Left lung (tissue), 10 donors: ENCODE data around the gene PPM1H. TPM values are rescaled to one million over a fixed set of nuclear protein-coding genes. Genes with fewer than 3 reads are reported as not detected.
"Not testable (repeated sequence)": the region's sequence is repeated elsewhere in the genome, so short reads cannot be mapped to it uniquely, and the experiment has no call there.

ENCODE experiments used
- ATAC-seq: fragments of 200-7000 bp; cut with Tn5 transposase; one replicate; pipeline ENCODE4 v1.9.1; 2020; ENCODE audit warnings: moderate library complexity
- DNase-seq, 4 donors: peaks; one replicate each; pipeline ENCODE4 v3.0.0-alpha.2; 2013 to 2020
- H3K27ac ChIP-seq, 2 donors: fragments of 200-600 bp; sonication (generic) in 1 of 2; one replicate each; pipeline versions ENCODE4 v1.5.0 to v1.8.0; 2020 to 2021
- H3K27me3 ChIP-seq, 2 donors: fragments of 200-600 bp; sonication (generic) in 1 of 2; one replicate each; pipeline versions ENCODE4 v1.5.0 to v1.8.0; 2020 to 2021
- H3K36me3 ChIP-seq, 2 donors: fragments of 200-600 bp; sonication (generic) in 1 of 2; one replicate each; pipeline versions ENCODE4 v1.5.0 to v1.8.0; 2020 to 2021
- H3K4me1 ChIP-seq, 2 donors: fragments of 200-600 bp; one replicate each; pipeline ENCODE4 v1.8.0; 2021
- H3K4me3 ChIP-seq, 2 donors: fragments of 200-600 bp; sonication (generic) in 1 of 2; one replicate each; pipeline versions ENCODE4 v1.5.0 to v1.8.0; 2020 to 2021; ENCODE audit warnings: mild to moderate bottlenecking in 1 of 2
- H3K9me3 ChIP-seq, 2 donors: fragments of 200-600 bp; sonication (generic) in 1 of 2; one replicate each; pipeline versions ENCODE4 v1.5.0 to v1.8.0; 2020 to 2021
- intact Hi-C, 2 donors: fragments of 100-400 bp; cut with DNase I; formaldehyde crosslinking; loops; one replicate each; pipeline versions ENCODE4 v1.11.2 to v1.14.2; 2022
- polyA plus RNA-seq, 6 donors: library from polyadenylated mRNA; unstranded; fragments of 120-200 nt; gene quantifications; one replicate each; pipeline ENCODE4 v1.2.1, GENCODE V29; 2013; ENCODE audit not compliant: insufficient read length in 6 of 6
- total RNA-seq, 2 donors: library from RNA; stranded (reverse); fragmentation: NEBNext Ultra II Directional; extraction: Animal tissue kit (Norgen Biotek cat#: 25700); gene quantifications; one replicate each; pipeline ENCODE4 v1.2.1, GENCODE V29; 2021
- TF ChIP-seq, protein P1 (sequence below), 2 donors: fragments of 200-600 bp; sonication (generic) in 1 of 2; IDR thresholded peaks; one replicate each; pipeline versions ENCODE4 v1.5.0 to v1.8.0; 2021; ENCODE audit warnings: antibody characterized with exemption in 2 of 2
- donor health status: DM: no; HTN: yes; CAD: no.
- donor health status: DM: no; HTN: no; CAD: no.

Gene PPM1H
- total and polyA plus RNA-seq, 8 donors: 5.9 to 12.7 (median 10.6) TPM

DNA sequence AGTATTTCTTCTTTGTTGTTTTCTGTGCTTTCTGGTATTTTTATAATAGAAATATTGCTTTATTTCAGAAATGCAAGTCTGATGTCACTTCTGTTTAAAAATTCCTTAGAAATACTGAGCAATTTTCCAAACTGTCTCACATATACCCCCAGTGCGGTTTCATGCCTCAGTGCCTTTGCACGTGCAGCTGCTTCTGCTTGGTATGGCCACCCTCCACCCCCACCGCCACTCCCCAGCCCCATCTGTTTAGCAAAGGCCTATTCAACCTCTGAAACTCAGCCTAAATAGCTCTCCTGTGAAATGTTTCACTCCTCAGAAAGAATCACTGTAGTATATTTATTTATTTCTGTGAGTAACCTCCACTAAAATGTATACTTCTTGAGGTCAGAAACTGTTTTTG lies 52.3 kb downstream of the PPM1H start:
- intact Hi-C loops: no loop called here
- TF ChIP-seq, protein P1, sequence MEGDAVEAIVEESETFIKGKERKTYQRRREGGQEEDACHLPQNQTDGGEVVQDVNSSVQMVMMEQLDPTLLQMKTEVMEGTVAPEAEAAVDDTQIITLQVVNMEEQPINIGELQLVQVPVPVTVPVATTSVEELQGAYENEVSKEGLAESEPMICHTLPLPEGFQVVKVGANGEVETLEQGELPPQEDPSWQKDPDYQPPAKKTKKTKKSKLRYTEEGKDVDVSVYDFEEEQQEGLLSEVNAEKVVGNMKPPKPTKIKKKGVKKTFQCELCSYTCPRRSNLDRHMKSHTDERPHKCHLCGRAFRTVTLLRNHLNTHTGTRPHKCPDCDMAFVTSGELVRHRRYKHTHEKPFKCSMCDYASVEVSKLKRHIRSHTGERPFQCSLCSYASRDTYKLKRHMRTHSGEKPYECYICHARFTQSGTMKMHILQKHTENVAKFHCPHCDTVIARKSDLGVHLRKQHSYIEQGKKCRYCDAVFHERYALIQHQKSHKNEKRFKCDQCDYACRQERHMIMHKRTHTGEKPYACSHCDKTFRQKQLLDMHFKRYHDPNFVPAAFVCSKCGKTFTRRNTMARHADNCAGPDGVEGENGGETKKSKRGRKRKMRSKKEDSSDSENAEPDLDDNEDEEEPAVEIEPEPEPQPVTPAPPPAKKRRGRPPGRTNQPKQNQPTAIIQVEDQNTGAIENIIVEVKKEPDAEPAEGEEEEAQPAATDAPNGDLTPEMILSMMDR (IDR thresholded peaks at IDR 0.05): no peak
- H3K9me3 ChIP-seq: peaks cover 0 to 4% of the 10 kb centered on the region in 2 donors
- no peak overlapping the region for H3K4me3 ChIP-seq
- no peak for DNase-seq
- H3K27ac ChIP-seq: no peak overlapping the region
- ATAC-seq: no peak
- H3K4me1 ChIP-seq: no peaks in the 10 kb centered on the region
- no peaks in the 10 kb centered on the region for H3K36me3 ChIP-seq
- H3K27me3 ChIP-seq: no peaks in the 10 kb centered on the region

DNA sequence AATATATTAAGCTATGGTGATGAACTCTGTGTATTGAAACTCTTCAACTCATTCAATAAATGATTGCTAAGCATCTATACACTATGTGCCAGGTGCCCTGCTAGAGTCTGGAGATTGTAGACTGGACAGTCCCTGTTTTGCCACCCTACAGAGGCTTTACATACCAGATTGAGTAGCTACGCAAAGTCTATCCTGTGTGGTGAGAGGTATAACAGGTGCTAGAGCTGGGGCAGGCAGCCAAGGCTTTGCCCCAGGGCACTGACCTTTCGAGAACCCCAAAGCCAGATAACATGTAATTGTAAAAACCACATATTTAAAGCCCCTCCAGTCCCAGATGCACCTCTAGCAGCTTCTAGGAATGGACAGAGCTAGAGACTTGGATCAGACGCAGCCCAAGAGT lies 52.8 kb downstream of the PPM1H start:
- TF ChIP-seq, protein P1 (IDR thresholded peaks at IDR 0.05): no peak
- no peaks in the 10 kb centered on the region for H3K27me3 ChIP-seq
- H3K4me3 ChIP-seq: no peak overlapping the region
- intact Hi-C loops: no loop called here
- H3K36me3 ChIP-seq: no peaks in the 10 kb centered on the region
- H3K4me1 ChIP-seq: no peaks in the 10 kb centered on the region
- peaks cover 0 to 4% of the 10 kb centered on the region in 2 donors for H3K9me3 ChIP-seq
- ATAC-seq: no peak
- DNase-seq: no peak
- no peak overlapping the region for H3K27ac ChIP-seq

DNA sequence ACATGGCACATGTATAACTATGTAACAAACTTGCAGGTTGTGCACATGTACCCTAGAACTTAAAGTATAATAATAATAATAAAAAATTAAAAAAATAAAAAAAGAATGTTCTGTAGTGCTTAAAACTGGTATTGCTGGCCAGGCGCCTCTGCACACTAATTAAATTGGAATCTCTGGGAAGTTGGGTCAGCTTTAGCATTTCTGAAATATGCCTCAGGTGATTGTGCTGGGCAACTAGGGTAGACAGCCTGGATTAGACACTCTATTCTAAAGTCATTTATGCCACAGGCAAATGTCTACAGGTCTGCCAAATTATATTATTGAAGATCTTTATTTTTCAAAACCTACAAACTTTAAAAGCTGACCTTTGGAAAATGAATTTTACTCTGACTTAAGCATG lies 55.3 kb downstream of the PPM1H start:
- Histone ChIP-seq H3K27me3 (no peaks in the 10 kb centered on the region), H3K4me1 (no peaks in the 10 kb centered on the region), H3K27ac (no peak overlapping the region), H3K4me3 (no peak overlapping the region), H3K36me3 (no peaks in the 10 kb centered on the region), H3K9me3 (no peaks in the 10 kb centered on the region)
- DNase-seq (no peak), ATAC-seq (no peak)
- intact Hi-C loops: no loop called here
- TF ChIP-seq, protein P1 (IDR thresholded peaks at IDR 0.05): no peak

DNA sequence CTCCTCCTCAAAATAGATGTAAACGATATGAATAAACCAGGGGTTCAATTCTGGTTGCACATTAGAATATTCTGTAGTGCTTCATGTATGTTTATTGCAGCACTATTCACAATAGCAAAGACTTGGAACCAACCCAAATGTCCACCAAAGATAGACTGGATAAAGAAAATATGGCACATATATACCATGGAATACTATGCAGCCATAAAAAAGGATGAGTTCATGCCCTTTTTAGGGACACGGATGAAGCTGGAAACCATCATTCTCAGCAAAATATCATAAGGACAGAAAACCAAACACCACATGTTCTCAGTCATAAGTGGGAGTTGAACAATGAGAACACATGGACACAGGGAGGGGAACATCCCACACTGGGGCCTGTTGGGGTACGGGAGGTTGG lies 55.7 kb downstream of the PPM1H start:
- H3K27ac ChIP-seq, H3K36me3 ChIP-seq, H3K27me3 ChIP-seq, intact Hi-C loops, H3K4me1 ChIP-seq, H3K9me3 ChIP-seq, DNase-seq, ATAC-seq, H3K4me3 ChIP-seq: not testable (repeated sequence)

DNA sequence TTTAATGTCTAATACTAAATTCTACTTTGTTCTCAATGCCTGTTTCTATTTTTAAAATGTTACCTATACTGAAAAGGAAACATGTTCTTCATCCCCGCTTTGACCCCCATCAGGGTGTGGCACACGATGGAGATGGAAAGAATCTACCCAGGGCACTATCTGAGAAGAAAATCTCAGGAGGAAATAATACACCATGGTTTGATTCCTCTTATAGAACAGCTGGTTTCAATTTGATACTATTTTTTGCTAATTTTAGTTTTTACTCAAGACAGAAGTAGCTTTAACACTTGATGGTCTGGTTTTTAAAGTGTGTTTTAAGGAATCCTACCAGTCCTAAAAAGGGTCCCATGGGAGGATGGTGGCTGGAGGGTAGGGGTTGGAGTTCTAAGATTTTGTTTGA lies 56.7 kb downstream of the PPM1H start:
- intact Hi-C loops: no loop called here
- Histone ChIP-seq H3K4me1 (no peaks in the 10 kb centered on the region), H3K36me3 (no peaks in the 10 kb centered on the region), H3K4me3 (no peak overlapping the region), H3K27me3 (no peaks in the 10 kb centered on the region), H3K27ac (no peak overlapping the region), H3K9me3 (no peaks in the 10 kb centered on the region)
- no peak for ATAC-seq
- no peak for DNase-seq
- TF ChIP-seq, protein P1 (IDR thresholded peaks at IDR 0.05): no peak

DNA sequence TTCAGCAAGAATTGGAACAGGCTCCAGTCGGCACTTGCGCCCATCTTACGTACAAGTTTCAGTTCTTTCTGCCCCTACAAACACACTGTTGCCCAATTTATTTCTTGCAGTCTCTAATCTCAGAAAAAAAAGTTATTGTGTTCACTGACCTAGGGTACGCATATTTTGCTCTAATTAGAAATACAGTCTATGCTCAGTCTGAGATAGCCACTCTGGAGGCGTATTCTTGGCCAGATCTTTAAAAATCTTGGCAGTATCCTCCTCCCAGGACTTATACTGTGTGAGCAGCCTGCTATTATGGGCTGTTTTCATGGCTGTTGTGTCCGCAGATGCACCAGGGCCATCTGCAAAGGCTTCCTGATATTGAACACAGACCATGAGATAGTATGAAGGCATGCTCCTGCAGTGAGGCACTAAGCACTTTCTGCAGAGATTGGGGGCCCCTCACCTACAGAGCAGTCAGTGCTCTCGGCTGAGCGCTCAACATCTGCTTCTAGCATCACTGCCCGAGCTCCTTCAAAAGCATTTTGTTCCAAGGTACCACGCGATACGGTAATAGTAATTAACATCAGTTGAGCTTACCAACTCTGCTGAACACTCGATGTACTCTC lies 57.9 kb downstream of the PPM1H start:
- TF ChIP-seq, protein P1 (IDR thresholded peaks at IDR 0.05): no peak
- DNase-seq (no peak), ATAC-seq (no peak)
- Histone ChIP-seq H3K27ac (no peak overlapping the region), H3K4me3 (no peak overlapping the region), H3K36me3 (no peaks in the 10 kb centered on the region), H3K9me3 (no peaks in the 10 kb centered on the region), H3K27me3 (no peaks in the 10 kb centered on the region), H3K4me1 (no peaks in the 10 kb centered on the region)
- intact Hi-C loops: no loop called here
